Activated CD8-positive, alpha-beta memory T cell treated with anti-CD3 and anti-CD28 coated beads, Interleukin-2, amount 50 U/mL, for 24 hours (primary cell): ENCODE results near the gene SAMD1.
A peak's percentile ranks its signal among the peaks of the same experiment; 100 is the strongest.

Source experiments
- DNase-seq: peaks from one replicate; pipeline ENCODE4 v3.0.0-alpha.2; 2020; ENCODE audit errors: extremely low read depth

Gene SAMD1

DNA sequence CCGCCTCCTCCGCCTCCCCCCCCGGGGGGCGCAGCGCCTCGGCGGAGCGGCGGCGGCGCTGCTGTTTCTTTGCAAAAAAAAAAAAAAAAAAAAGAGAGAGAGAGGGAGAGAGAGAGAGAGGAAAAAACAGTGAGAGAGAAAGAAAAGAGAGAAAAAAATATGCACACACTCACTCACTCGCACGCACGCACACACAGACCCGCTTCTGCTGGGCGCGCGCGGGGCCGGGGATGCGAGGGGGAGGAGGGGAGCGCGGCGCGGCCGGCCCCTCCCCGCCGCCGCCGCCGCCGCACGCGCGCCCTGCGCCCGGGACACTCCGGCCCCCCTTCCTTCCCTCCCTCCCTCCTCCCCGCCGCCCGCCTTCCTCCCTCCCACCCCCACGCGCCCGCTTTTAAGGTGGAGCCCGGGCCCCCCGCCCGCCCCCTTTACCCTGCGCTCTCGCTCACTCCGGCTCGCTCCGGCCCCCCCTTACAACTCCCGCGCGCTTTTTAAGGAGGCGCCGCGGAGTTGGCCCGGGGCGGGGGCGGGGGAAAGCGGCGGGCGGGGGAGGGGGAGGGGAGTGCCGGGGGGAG lies at the start of gene SAMD1:
SAMD1 (minus strand) TSS at position 243 of the 572 bp plus-strand sequence.
- peak; percentile 66 for DNase-seq

GRCh38 chr19:14139944-14140343 lies 49.4 kb upstream of the SAMD1 start:
- DNase-seq: no peak

- DNase-seq: no peak
Observed at GRCh38 chr19:14138576-14139265, 48.2 kb upstream of the SAMD1 start.

GRCh38 chr19:14136509-14137281 lies 46.1 kb upstream of the SAMD1 start, which contains the start of gene ASF1B:
Gene ASF1B (minus strand): TSS chr19:14136589. CDS start chr19:14136456, 133 bp downstream.
- DNase-seq: peak; percentile 94

GRCh38 chr19:14135985-14136508 lies 45.5 kb upstream of the SAMD1 start:
- DNase-seq: no peak

DNA sequence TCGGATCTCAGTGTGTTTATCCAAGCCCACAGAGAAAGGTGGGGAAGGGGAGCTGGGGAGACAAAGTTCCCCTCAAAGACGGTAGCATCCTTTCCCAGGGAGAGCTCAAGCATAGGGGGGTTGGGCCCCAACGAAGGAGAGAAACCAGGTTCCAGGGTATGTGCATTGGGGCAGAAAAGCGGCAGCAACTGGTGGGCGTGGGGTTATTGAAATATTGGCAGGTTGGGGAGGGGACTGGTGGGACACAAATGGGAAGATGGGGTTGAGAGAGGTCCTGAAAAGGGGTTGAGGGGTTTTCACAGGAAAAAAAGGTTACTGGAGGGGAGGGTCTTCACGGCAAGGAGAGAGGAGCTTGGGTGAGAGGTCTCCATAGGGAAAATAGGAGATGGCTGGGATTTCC lies 44.8 kb upstream of the SAMD1 start:
- DNase-seq: no peak

DNA sequence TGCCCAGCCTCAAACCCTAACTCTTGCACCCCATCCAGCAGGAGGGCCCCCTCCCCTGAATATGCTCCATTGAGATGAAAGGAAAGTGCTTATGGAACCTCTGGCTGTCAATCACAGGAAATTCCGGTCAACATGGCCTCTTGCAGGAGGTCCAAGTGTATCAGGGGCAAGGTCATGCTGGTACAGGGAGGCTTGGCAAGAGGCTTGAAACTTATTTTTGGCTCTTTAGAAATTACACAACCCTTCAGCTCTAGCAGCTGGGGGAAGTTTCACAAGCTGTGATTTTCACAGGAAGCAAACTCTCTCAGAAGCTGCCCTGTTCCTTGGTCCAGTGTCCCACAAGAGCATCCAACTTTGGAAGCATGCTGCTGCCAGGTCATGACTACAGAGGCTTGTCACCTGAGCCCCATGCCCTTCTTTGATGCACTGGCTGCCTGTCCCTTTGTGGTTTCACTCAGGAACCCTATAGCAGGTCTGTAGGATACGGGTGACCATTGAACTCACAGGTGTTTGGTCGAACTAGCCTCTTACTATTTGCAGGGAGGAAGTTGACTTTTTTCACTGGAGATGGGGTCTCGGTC lies 37.5 kb upstream of the SAMD1 start:
- DNase-seq: no peak

- DNase-seq: no peak
Observed at GRCh38 chr19:14127176-14127575, 36.6 kb upstream of the SAMD1 start.

- no peak for DNase-seq
Observed at GRCh38 chr19:14122924-14123323, 32.4 kb upstream of the SAMD1 start.

DNA sequence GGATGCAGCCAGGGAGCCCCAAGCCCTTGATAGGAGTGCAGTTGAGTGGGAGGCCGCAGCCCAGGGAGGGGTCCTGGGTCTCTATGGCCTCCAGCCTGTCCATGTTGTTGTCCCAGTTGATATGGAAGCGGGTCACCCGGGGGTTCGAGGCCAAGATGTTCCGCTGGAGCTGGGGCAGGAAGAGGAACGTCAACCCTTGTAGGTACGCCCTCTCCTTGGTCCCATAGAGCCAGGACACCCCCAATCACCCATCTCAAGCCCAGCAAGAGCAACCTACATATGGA lies 29.9 kb upstream of the SAMD1 start:
- no peak for DNase-seq

- no peak for DNase-seq
Observed at GRCh38 chr19:14119644-14120496, 29.3 kb upstream of the SAMD1 start.

DNA sequence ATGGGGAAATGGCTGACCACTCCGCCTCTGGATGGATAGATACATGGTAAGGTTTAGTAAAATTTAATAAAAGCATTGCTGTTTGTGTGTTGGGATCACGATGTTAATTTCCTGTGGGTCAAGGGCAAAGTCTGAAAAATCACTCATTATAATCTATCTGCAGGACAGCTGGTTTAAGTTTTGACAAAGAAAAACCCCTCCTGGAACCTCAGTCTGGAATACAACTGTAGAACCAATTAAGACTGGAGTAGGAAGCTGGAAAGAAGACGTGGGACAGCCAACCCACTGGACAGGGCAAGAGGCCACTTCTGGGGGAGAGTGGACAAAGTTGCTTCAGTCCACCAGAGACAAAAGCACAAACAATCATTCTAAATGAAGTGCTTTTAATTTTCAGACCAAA lies 28.6 kb upstream of the SAMD1 start:
- DNase-seq: no peak

DNA sequence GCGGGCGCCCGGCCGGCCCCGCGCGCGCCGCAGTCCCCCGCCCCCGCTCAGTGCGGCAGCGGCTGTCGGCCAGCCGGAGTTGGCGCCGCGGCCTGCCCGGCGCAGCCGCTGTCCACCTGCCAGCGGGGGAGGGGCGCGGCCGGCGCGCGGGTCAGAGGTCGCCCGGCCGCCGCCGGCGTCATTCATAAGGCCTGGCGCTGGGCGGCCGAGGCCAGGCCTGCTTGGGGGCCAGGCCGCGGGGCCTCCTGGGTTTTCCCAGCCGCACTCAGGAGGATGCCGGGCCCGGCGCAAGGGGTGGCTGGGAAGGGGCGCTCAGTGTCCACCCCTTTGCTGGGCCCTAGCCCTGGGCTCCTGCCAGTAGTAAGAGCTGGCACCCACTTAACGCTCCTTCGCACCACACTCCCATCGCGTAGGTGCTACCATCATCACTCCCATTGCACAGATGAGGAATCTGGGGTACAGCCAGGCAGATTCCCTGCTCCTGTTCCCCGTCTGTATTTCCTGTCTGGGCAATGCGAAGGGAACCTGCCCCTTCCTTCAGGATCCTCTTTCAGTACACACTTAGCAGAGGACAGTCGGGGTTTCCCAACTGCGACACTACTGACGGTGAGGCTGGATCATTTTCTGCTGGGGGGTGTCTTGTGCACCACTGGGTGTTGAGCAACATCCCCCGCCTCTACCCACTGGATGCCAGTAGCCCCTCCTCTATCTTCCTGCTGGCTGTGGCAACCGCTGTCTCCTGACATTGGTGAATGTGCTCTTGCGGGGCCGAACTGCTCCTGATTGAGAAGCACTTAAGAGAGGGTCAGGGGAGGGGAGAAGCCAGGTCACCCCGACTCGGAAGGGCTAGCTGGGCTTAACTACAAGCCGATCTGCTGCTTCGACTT lies 27.9 kb upstream of the SAMD1 start:
- no peak for DNase-seq

DNA sequence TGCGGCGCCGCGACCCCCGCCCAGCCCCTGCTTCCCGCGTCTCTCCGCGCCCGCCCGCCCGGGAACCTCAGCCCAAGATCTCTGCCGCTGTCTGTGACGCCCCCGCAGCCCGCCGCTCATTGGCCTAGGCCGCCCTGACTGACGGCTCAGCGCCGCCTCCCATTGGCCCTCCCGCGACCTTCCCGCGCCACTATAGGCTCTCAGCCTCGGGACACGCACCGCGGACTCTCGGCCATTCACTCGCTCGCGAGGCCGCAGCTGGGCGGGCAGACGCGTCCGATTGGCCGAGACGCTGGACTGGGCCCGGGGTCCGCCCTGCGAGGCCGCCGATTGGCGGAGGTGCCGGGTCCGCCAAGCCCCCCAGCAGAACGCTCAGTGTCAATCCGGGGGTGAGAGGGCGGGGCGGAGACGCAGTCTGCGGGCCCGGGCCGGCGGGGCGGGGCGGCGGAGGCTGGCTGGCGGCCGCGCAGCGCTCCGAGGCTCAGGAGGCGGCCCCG lies 27.2 kb upstream of the SAMD1 start, which contains the start of gene PRKACA:
PRKACA (minus strand) TSS at position 95 of the 497 bp plus-strand sequence. CDS start 215 bp downstream, outside the sequence.
- DNase-seq: peak; percentile 95

DNA sequence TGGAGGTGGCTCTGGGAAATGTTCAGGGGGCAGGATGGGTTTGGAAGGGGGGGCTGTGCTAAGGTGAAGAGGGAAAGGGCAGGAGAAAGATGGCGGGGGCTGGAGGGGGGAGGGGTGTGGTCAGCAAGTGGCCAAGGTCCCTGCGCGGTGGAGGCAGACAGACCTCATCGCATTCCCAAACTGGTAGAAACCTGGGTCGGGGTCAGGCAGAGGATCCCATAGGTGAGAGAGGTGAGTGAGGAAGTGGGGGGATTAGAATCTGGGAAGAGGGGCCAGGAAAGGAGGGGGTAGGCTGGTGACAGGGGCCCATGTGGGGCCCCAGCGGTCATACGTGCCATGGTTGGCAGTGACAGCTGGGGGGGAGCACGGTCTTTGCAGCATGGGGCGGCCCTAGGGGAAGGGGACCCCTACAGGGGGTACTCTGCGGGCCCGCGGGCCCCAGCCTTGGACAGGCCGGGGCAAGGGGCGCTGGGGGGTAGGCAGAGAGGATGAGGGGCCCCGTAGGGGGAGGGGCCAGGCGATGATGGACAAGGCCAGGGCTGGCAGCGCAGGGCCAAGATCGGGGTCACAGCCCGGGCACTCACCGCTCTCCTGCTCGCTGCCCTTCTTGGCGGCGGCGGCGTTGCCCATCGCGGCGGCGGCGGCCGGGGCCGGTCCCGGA lies 26.5 kb upstream of the SAMD1 start:
- DNase-seq: no peak

- DNase-seq: no peak
Observed at GRCh38 chr19:14116525-14116917, 26.0 kb upstream of the SAMD1 start.

- no peak for DNase-seq
Observed at GRCh38 chr19:14115756-14116155, 25.2 kb upstream of the SAMD1 start.

DNA sequence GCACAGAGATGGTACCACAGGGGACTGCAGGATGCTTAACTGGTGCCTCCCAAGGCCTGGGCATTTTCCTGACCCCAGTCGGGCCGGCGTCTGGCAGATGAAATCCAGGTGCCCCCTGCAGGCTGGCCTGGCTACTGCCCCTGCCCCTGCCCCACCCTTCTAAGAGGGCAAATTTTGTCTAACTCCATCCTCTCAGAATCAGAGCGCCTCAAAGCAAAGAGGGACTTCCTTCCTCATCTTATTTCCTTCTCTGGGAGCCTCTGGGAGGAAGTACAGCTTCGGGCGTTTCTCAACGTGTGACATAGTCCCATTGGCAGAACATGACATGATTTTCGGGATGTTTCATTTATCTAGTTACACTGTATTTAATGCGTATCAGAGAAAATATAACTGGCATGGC lies 24.3 kb upstream of the SAMD1 start:
- no peak for DNase-seq

DNA sequence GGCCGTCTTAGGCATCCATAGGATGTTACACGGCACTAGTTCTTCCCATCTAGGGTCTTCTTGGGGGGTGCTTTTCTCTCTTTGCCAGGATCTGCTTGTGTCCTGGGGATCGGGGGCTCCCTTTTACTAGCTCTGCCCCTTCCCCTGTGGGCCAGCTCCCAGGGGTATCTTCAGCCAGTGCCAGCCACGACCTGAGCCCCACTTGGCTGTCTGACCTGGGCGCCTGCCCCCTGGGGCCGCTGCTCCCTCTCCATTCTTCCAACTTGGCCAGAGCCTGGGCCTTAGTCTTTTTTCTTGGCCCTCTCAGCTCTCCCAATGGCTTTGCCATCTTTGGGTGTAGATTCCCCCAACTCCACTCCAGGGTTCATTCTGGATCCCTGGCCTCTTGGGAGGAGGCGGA lies 23.9 kb upstream of the SAMD1 start:
- no peak for DNase-seq
